Measurements from ENCODE around the gene ZNF784. TPM values are rescaled to one million over a fixed set of nuclear protein-coding genes. Genes with fewer than 3 reads are reported as not detected.

The ZNF784 gene
- total and polyA plus RNA-seq, 9 of the 15 experiments (the other 6 are each of a cell fraction or from before 2014, with no cell fraction given) = 0.14 to 6.1 (median 2.1) TPM

GRCh38 chr19:55653651-55654322 lies 29.4 kb upstream of the ZNF784 start (continued):
- TF ChIP-seq GTF2E2 (tag; IDR thresholded peaks at IDR 0.05) = no peak; the same call in 1 of the 2 replicates
- TF ChIP-seq MBD1 (CRISPR knock-in tag; IDR thresholded peaks at IDR 0.05) = no peak
- TF ChIP-seq ZNF507 (tag; conservative IDR thresholded peaks at IDR 0.05) = no peak
- TF ChIP-seq ZNF518B (CRISPR knock-in tag; IDR thresholded peaks at IDR 0.05) = no peak
- no peak for TF ChIP-seq ZNF408 (CRISPR knock-in tag; IDR thresholded peaks at IDR 0.05; ENCODE audit: low read depth)
- no peak for TF ChIP-seq ZNF785 (CRISPR knock-in tag; IDR thresholded peaks at IDR 0.05)
- no peak for TF ChIP-seq ZNF184 (CRISPR knock-in tag; IDR thresholded peaks at IDR 0.05)
- no peak for TF ChIP-seq ZNF584 (CRISPR knock-in tag; IDR thresholded peaks at IDR 0.05; ENCODE audit: low read depth)
- TF ChIP-seq RFX5 (IDR thresholded peaks at IDR 0.05; ENCODE audit: low read depth, low read length) = no peak
- TF ChIP-seq NFATC3 (IDR thresholded peaks at IDR 0.05) = no peak
- TF ChIP-seq RNF219 (CRISPR knock-in tag; IDR thresholded peaks at IDR 0.05) = no peak
- TF ChIP-seq FOXA3 (CRISPR knock-in tag; conservative IDR thresholded peaks at IDR 0.05 in 1 of 2, IDR thresholded peaks at IDR 0.05 in 1 of 2) = no peak
- TF ChIP-seq CBFA2T3 (IDR thresholded peaks at IDR 0.05) = no peak; the same call in 1 of the 2 replicates
- no peak for TF ChIP-seq ZNF253 (CRISPR knock-in tag; conservative IDR thresholded peaks at IDR 0.05)
- TF ChIP-seq MCM7 (IDR thresholded peaks at IDR 0.05) = no peak
- TF ChIP-seq RNF2 (IDR thresholded peaks at IDR 0.05) = peak; percentile 72
- TF ChIP-seq ADNP (tag; IDR thresholded peaks at IDR 0.05) = no peak
- no peak for TF ChIP-seq GTF2F1 (IDR thresholded peaks at IDR 0.05; ENCODE audit: low read depth, low read length)

All from K562 (cell line).